CD4-positive, alpha-beta T cell treated with Interleukin-21 for 1 hour (primary cell): ENCODE results near the gene CFAP99.

Source experiments
- DNase-seq: peaks from one replicate; pipeline ENCODE4 v3.0.0-alpha.2; 2020

Gene CFAP99

DNA sequence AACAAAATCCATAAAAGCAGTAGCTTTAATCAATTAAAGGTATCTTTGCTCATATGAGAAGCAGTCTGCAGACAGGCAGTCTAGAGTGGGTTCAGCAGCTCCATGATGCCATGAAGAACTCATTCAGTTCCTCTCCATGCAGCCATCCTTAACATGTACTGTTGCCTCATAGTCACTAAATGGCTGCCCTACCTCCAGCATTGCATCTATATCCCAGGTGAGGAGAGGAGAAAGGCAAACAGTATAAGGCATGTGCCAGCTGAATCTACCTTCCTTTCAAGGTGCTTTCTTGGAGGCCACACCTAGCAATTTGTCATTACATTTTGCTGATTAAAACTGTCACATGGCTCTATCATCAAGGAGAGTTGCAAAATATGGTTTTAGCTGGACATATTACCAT lies 13.2 kb downstream of the CFAP99 start:
- DNase-seq, result no peak

DNA sequence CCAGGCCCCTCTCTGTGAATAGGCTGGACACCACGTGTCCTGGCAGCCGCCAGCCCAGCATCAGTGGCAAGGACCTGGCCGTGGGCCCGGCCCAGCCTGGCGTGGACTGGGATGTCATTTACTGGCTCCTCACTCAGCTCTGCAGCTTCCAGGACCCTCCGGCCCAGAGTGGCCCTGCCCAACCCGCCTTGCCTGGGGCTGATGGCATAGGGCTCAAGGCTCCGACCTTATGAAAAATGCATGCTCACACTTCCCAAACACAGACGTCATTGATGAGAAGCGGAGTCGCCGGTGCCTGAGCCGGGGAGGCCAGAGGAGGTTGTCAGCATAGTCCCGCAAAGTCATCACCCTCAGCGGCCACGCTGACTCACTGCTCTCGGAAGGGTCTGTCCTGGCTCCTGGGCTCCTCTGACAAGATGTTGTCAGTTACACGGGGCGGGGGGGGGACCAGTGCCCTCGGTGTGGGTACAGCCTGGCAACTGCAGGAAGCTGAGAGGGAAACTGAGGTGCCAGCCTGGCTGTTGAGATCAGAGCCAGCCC lies 14.3 kb downstream of the CFAP99 start:
- DNase-seq, result no peak

DNA sequence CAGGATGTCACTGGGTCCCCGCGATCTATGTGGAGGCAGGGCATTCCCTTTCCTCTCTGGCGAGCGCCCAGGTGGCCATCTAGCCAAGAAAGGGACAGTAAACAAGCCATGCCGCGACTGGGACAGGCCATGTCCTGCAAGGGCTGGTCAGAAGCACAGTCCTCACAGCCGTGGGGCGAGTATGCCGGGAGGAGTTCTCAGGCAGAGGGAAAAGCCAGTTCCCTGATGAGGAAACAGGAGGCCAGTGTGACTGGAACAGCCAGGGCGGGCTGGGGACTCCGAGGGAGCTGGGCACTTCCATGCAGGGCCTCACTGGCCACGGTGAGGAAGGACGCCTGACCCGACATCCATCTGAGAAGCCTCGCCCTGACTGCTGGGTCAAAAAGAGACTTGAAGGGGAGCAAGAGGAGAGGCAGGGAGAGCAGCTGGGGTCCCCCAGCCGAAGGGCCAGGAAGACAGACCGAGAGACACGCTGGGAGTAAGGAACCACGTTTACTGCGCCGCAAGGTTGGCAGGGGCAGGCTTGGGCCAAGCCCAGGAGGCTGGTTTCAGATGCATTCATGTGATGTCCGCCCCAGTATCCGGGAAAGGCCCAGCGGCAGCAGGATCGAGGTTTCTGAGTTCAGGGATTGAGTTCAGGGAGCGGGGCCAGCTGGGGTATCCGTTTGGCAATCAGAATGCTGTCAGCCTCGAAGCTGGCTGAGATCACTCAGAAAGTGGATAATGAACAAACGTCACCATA lies 15.0 kb downstream of the CFAP99 start:
- no peak for DNase-seq

DNA sequence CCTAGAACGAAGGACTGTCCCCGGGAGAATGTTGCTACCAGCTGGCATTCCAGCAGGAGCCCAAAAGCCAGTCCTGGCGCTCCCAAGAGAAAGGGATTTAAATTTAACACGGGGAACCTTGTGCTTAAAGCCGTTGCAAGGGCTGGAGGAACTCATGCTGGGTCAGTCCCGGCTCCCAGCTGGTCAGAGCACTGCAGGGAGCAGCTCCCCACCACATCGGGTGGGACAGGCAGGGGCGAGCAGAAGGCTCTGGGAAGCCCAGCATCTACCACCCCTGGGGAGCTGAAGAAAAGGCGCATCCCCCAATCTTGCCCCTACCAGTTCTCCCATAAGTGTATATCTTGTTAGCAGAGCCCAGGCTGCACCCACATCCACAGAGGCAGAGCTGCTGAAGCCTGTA lies 15.7 kb downstream of the CFAP99 start:
- no peak for DNase-seq

DNA sequence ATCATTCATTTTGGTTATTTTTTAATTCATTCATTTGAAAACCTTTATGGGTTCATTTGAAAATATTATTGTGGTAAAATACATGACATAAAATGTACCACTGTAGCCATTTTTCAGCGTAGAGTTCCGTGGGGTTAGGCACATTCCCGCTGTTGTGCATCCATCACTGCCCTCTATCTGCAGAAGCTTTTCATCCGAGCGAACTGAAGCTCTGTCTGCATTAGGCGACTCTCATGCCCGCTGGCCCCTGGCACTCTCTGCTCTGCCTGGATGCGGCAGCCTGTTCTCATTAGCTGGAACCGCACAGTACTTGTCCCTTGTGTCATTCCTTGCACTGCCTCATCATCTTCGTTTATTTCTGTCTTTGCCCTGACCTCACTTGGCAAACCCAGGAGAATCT lies 17.5 kb downstream of the CFAP99 start:
- no peak for DNase-seq

DNA sequence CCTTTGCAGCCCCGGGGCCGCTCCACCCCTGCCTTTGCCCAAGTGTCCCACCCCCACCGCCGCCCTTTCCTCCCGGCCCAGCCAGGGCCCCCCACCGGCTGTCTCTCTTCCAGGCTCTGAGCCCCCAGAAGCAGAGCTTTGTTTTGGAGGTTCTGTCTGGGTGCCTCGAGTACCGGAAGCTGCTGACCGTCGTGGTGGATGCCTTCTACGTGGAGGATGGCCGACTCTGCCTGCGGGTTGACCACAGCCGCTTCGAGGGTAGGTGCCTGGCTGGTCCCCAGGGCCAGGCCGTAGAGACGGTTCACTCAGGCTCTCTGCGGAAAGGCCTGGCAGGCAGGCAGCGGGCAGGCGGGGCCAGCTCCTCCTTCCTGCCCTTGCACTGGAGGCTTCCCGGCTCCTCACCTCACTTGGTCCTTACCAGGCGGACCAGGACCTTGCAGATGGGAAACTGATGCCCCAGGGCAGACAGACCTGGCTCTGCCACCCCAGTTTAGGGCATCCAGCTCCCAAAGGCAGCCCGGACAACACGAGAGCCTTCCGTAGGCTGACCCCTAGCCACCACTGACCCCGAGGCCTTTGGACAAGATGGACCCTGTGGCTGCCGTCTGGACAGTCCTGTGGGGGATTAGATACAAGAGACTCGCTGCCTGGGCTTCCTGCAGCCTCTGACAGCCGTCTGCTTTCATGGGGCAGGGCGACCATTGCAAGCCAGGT lies 18.2 kb downstream of the CFAP99 start:
- no peak for DNase-seq

DNA sequence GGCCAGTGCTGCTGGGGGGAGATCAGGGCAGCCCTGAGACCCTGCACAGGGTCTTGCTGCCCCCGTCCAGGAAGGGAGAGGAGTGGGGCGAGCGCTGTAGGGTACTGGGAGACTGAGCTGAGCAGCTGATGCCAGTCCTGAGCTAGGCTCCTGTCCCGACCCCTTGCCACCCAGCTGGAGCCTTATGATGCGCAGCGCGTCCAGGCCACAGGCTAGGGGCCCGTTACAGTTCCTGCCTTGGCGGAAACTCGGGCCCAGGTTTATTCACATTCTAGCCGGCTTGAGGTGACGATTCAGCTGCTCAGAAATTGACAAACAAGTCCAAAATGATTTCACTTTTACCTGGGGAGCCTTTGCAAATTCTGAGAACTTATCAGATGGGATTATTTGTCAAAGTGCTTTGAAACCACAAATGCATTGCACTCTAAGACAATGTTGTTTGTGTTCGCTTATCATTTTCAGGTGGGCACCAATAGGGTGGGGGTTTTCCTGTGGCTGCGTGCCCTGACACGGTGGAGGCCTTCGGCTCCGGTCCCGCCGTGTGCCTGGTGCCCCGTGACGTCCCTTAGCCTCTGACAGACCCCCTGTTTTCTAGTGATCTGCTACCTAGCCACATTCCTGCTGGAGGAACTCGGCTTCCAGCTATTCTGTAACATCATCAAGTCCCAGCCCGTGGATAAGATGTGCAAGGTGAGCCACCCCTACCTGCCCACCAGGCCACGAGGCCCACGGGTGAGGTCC lies 18.9 kb downstream of the CFAP99 start:
- DNase-seq, result no peak

DNA sequence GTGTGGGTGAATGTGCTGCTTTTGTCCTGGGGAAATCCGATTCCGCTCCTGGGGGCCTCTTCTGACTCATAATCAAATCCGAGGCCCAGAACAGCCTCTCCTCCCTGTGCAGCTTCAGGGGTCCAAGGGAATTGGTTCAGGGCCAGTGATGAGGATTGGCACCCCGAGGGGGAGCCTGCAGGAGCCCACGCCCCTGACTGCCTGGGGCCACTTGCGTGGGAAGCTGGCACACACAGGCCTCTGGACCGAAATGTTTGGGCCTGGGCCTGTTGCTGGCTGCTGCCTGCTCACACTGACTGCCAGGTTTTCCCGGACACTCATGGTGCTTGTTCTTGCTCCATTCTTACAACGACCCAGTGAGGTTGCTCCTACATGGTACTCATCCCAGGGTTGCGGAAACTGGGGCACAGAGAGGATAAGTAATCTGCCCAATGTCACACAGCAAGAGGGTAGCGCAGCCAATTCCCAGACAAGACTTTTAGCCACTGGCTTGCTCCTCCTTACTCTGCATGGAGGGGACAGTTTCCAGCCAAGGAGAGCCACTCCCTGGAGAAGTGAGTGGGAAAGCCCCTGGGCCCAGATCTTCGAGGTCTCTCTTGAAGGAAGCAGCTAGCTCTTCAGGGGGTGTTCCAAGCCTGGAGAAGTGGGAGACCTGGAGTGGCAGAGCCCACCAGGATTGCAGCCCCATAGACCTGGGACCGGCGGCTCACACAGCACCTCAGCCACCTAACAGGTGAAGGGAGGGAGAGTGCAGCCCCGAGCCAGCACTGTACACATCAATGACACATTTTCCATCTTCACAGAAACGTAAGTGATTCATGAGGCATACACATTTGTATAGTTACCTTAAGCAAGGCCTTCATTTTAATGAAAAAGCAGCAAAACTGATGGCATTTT lies 20.3 kb downstream of the CFAP99 start:
- no peak for DNase-seq

DNA sequence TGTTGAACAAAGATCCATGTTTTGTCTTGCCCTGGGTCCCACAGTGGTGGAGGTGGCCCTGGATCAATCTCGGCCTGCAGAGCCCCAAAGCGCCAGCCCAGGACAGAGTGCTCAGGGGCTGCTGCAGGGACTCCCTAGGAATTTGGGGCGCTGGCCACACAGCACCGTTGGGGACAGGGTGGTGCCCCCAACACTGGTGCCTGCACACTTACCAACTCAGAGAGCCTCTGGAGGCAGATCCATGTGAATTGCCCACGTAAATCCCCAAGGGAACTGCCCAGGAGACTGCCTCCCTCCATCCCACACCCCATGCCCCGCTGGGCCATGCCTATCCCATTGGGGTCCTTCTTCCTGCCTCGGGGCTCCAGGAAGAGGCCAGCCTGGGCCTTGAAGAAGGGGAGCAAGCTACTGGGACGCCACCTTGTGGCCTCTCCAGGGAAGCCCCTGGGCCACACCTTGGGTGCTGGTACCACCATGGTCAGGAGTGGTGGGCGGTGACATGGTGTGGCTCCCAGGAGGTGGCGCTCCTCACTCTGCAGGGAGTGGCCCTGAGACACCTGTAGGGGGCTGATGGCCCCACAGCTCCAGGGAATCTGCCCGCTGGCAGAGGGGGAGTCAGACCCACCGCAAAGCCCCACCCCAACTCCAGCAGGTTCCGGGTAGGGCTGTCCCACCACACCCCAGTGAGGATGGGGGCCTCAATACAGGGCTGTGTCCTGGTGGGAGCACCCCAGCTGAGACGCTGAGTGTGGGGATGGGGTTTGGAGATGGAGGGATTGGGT lies 22.8 kb downstream of the CFAP99 start:
- DNase-seq, result peak; percentile 76

DNA sequence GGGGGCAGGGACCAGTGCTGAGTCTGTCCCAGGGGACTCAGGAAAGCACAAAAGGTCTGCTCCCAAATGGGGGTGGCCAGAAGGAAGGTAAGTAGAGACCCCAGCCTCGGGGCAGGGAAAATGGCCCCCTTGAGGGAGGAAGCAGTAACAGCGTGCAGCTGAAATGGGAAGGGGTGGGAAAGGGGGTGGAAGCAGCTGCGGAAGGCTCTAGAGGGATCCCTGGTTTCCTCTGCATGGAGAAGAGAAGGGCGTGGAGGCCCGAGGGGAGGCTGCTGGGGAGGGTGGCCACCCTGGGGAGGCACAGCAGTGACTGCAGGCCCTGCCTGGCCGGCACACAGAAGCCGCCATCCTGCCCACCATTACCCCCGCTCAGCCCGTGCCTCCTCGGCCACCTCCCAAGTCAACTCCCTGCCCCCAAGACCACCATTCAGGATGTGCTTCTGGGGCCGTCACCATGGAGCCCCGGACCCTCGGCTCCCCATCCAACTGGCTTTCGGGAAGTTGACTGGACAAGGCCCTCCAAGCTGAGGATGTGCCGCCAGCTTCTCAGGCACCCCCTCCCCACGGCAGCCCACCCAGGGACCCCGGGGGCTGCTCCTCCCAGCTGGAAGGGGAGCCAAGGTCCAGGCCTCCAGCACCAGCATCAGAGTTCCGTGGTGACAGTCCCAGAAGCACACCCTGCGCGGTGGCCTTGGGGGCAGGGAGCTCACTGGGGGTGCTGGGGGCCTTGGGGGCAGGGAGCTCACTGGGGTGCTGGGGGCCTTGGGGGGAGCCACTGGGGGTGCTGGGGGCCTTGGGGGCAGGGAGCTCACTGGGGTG lies 23.6 kb downstream of the CFAP99 start:
- no peak for DNase-seq

DNA sequence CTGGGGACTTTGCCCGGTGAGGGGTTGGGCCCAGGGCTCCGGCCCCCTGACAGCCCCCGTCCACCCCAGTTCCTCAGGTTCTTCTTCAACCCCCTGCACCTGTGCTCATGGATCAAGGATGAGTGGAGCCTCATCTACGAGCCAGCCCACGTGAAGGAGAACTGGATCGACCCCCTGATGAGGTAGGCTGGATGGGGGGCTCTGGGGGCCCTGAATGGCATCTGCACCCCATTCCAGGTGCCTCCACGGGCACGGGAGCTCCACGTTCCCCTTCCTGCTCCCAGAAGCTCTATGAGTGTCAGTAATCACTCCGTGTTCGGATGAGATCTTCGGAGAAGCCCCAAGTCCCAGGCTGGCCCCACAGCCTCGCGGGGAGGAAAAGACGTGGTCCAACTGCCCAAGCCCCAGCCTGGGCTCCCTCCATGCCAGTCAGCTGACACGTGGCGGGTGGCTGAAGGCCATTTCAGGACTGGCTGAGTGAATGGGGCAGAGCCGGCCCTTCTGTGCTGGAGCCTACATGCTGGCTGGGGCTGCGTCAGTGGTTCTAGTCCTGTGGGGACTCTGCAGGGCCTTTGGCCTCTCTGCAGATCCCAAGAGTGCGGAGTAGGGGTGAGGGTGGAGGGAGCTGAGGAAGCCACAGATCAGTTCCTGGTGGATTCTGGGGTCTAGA lies 24.4 kb downstream of the CFAP99 start:
- no peak for DNase-seq

DNA sequence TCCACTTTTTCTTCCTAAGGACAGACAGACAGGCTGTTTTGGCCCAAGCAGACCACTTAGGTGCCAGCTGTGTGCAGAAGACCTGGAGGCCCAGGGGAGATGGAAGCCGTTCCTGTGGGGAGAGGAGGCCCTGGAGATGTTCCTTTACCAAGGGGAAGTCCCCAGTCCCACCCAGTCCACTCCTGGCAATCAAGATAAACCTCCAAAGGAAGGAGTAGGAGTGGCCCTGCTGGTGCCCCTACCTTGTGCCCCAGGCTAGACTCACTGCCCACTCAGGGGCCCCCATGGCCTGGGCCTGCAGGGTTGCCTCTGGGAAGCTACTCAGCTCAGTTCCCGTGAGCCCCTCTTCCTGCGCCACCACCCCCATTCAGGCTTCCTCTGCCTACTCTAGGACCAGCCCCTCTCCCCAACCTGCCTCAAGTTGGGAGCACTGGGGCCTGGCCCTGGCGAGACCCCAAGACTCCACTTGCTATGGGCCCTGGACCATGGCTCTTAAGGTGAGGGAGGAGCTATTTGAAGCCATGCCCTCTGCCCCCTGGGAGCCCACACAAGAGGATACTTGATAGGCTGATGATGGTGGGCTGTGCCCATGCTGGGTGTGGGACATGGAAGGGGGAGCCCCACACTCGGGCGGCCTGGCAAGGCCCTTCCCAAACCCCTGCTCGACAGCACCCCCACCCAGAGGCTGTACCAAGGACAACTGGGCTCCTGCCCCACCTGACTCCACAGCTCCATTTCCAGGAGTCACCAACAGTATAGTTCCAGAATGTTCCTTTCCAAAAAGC lies 25.4 kb downstream of the CFAP99 start:
- DNase-seq, result no peak

DNA sequence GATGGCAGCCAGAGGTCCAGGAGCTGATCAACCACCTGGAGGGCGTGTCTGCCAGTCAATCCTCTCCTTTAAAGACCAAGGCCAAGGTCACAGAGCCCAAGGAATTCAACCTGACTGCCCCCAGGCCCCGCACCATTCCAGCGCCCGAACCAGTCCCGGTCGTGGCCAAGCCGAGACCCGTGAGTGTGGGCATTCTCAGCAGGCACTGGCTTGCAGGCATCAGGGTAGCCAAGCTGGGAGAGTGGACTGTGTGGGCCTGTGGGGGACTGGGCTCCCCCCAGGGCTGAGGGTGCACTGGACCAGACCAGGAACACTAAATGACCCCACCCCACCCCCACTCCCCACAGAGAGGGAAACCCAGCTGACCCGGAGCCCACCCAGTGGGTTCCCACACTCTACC lies 26.4 kb downstream of the CFAP99 start:
- no peak for DNase-seq

DNA sequence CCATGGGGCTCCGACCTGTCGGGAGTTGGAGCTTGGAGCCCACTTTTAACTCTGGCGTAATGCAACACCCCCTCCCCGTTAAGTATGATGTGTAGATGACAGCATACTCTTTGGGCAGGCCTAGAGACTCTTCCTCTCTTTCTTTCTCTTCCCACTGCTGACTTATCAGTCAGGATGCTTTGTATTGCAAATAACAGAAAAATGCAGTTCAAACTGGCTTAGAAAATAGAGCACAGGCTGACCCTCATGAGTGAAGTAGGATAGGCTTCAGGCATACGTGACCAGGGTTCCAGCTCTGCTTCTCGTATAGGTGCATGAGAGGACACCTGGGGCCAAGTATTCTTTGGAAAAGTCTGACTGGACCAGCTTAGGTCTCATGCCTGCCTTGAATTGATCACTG lies 26.8 kb downstream of the CFAP99 start:
- no peak for DNase-seq

DNA sequence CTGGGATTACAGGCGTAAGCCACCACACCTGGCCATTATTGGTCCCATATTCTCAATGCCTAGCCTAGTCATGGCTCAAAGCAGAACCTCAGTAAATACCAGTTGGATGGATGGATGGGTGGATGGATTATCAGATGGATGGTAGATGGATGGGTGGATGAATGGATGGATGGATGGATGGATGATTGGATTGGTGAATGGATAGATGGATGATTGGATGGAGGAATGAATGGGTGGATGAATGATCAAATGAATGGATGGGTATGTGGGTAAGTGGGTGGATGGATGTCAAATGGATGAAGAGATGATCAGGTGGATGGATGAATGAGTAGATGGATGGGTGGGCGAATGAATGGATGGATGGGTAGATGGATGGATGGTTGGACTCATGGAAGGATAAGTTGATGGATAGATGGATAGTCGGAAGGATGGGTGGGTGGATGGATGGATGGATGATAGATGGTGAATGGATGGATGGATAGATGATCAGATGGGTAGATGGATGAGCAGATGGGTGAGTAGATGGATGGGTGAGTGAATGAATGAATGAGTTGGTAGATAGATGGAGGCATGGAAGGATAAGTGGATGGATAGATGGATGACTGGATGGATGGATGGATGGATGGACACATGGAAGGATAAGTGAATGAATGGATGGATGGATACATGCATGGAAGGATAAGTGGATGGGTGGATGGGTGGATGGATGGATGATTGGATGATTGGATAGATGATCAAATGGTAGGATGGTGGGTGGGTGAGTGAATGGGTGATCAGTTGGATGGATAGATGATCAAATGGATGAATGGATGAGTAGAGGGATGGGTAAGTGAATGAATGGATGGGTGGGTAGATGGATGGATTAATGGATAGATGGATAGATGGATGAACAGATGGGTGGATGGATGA lies 28.2 kb downstream of the CFAP99 start:
- DNase-seq, result no peak

DNA sequence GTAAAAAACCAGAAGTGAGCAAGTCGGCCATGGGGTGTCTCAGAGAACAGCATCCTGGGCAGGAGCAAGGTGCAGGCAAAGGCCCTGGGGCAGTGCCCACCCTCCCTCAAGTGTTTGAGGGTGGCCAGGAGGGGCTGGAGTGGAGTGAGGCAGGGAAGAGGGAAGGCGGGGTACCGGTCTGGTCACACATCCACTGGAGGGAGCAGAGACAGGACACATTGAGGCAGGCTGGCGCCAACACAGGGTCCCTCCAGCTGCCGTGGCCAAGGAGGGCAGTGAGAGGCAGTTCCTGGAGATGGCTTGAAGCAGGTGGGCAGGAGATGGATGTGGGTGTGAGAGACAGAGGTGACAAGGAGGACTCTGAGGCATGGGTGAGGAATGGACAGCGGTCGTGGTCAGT lies 29.8 kb downstream of the CFAP99 start:
- DNase-seq, result no peak

DNA sequence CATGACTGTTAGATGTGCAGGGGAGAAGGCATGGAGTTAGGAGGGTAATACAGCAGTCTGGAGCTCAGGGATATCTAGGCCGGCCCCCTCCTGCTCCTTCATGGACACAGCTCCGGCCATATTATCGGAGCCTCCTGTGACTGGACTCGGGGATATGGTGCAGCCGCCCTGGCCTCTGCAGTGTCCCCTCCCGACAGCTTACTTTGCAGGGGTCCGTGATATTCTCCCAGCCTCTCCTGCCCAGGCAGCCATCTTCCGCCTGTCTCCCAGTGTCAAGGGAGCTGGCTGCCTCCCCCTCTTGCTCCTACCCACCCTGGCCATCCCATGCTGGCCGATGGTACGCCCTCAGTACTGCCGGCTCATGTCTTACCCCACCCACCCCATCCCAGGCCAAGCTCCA lies 30.3 kb downstream of the CFAP99 start:
- no peak for DNase-seq
